Right lobe of liver (tissue), 6 donors: ENCODE data around the gene TWF2. TPM values are rescaled to one million over a fixed set of nuclear protein-coding genes. Genes with fewer than 3 reads are reported as not detected.

Experiments used
- ATAC-seq, 4 donors: fragments of 200-7000 bp; cut with Tn5 transposase; one replicate each; pipeline ENCODE4 v1.9.1; 2020; ENCODE audit warnings: mild to moderate bottlenecking in 4 of 4, moderate library complexity in 4 of 4
- DNase-seq, 3 donors: peaks; one replicate each; pipeline ENCODE4 v3.0.0-alpha.2; 2020
- H3K27ac ChIP-seq, 3 donors: fragments of 200-600 bp; one replicate each; pipeline ENCODE4 v1.8.0; 2022
- H3K27me3 ChIP-seq, 2 donors: fragments of 200-600 bp; one replicate each; pipeline ENCODE4 v1.8.0; 2022
- H3K36me3 ChIP-seq, 4 donors: fragments of 200-600 bp; sonication (generic) in 1 of 4; one replicate each; pipeline versions ENCODE4 v1.5.1 to v1.8.0; 2017 to 2022; ENCODE audit warnings: control low read depth in 1 of 4
- H3K4me1 ChIP-seq, 4 donors: fragments of 200-600 bp; sonication (generic) in 1 of 4; one replicate each; pipeline versions ENCODE4 v1.5.1 to v1.8.0; 2017 to 2022; ENCODE audit warnings: control low read depth in 1 of 4
- H3K4me3 ChIP-seq, 3 donors: fragments of 200-600 bp; one replicate each; pipeline ENCODE4 v1.8.0; 2022
- H3K9me3 ChIP-seq, 4 donors: fragments of 200-600 bp; sonication (generic) in 1 of 4; one replicate each; pipeline versions ENCODE4 v1.5.1 to v1.8.0; 2017 to 2022; ENCODE audit warnings: control low read depth in 1 of 4
- CTCF ChIP-seq, 4 donors: fragments of 200-600 bp in 3 of 4; fragments of 450-650 bp in 1 of 4; IDR thresholded peaks; one replicate each; pipeline versions ENCODE4 v1.5.1 to v1.8.0; 2016 to 2022; ENCODE audit warnings: antibody characterized with exemption in 4 of 4, mild to moderate bottlenecking in 2 of 4
- POLR2A ChIP-seq: fragments of 450-650 bp; IDR thresholded peaks from one replicate; pipeline ENCODE4 v1.6.1; 2017; ENCODE audit warnings: antibody characterized with exemption, mild to moderate bottlenecking
- WGBS: methylation state at CpG from one replicate; pipeline ENCODE4 v1.1.6; 2018; ENCODE audit warnings: low coverage, low lambda C conversion rate; ENCODE audit not compliant: insufficient coverage; ENCODE audit errors: missing lambda C conversion rate; 5-methylcytosine and 5-hydroxymethylcytosine counted together
- intact Hi-C, 2 donors: fragments of 100-400 bp; cut with DNase I; formaldehyde crosslinking; loops; one replicate each; pipeline versions ENCODE4 v1.11.2 to v1.14.1; 2022
- total RNA-seq, 6 experiments: library from RNA; depleted of rRNA in 2 of 6; stranded (reverse); fragments of >200 nt in 2 of 6; fragmentation: NEBNext Ultra II Directional in 3 of 6; extraction: Animal tissue kit (Norgen Biotek cat#: 25700) in 3 of 6; gene quantifications; one replicate each; pipeline versions ENCODE4 v1.1.0 to v1.2.4, GENCODE V29; 2016 to 2023
- donor health status: DM: no; HTN: yes; CAD: no.
- donor health status: DM: no; HTN: no; CAD: no.
- donor health status: DM: no; HTN: no; CAD: no.
- donor health status: DM: no; HTN: yes; CAD: no.
- donor health status: DM: no; HTN: yes; CAD: no.

Gene TWF2
- total RNA-seq, 6 experiments from 2014 or later, result 12.9 to 34.4 (median 23.7) TPM

GRCh38 chr3:52225452-52226228, 13.3 kb downstream of the TWF2 start, which contains the start of gene TLR9:
TLR9 (minus strand) TSS chr3:52225645; CDS start chr3:52225529, 116 bp downstream.
- no peaks in the 10 kb centered on the region for H3K4me1 ChIP-seq
- DNase-seq (peak in 2 of 3 donors; percentile 18 to 36), ATAC-seq (peak in 2 of 4 donors; percentile 7 to 8)
- H3K4me3 ChIP-seq, result no peak within 1 kb of the TSS
- H3K27me3 ChIP-seq, result no peaks in the 10 kb centered on the region
- intact Hi-C loops, result loop anchor here in 1 of 2 donors (5.0 kb wide), 1 partner anchor 107 kb away; no protein-coding TSS in a partner anchor
- TF ChIP-seq POLR2A (no peak), CTCF (IDR thresholded peaks at IDR 0.05) (no peak)
- peaks cover 6 to 25% (median 9%) of the 10 kb centered on the region in 4 donors for H3K36me3 ChIP-seq
- no peaks in the 10 kb centered on the region for H3K9me3 ChIP-seq
- WGBS, result 69% methylated on average over 2 of the region's 9 CpGs
- H3K27ac ChIP-seq, result no peak within 1 kb of the TSS

GRCh38 chr3:52223449-52224408, 15.2 kb downstream of the TWF2 start:
- no peak for ATAC-seq
- no peak overlapping the region for H3K27ac ChIP-seq
- peak in 1 of 3 donors; percentile 50 for DNase-seq
- no peak overlapping the region for H3K4me3 ChIP-seq
- no peaks in the 10 kb centered on the region for H3K27me3 ChIP-seq
- TF ChIP-seq CTCF (IDR thresholded peaks at IDR 0.05) (no peak), POLR2A (no peak)
- H3K4me1 ChIP-seq, result no peaks in the 10 kb centered on the region
- peaks cover 0 to 6% (median under 1%) of the 10 kb centered on the region in 4 donors for H3K36me3 ChIP-seq
- intact Hi-C loops, result no loop called here
- H3K9me3 ChIP-seq, result no peaks in the 10 kb centered on the region
- 88% methylated on average over 5 of the region's 32 CpGs for WGBS

- H3K27ac ChIP-seq, result no peak overlapping the region
- DNase-seq (peak in 1 of 3 donors; percentile 54), ATAC-seq (no peak)
- H3K27me3 ChIP-seq, result no peaks in the 10 kb centered on the region
- no peak for TF ChIP-seq POLR2A
- TF ChIP-seq CTCF (IDR thresholded peaks at IDR 0.05), result no peak
- WGBS, result 60% methylated on average over 1 of the region's 41 CpGs
- no peaks in the 10 kb centered on the region for H3K9me3 ChIP-seq
- intact Hi-C loops, result no loop called here
- no peak overlapping the region for H3K4me3 ChIP-seq
- H3K4me1 ChIP-seq, result peaks cover 0 to 10% (median 4%) of the 10 kb centered on the region in 4 donors
- H3K36me3 ChIP-seq, result no peaks in the 10 kb centered on the region
Measured at GRCh38 chr3:52222319-52223221, 16.4 kb downstream of the TWF2 start.
